ENCODE results near the gene TMEM52.

TMEM52 gene

GRCh38 chr1:1898246-1898933 lies 20.7 kb downstream of the TMEM52 start:
- Histone ChIP-seq H3K9ac (ENCODE audit: low read length) (no peak overlapping the region), H4K8ac (ENCODE audit: low read depth, low read length) (no peak overlapping the region), H3K4me1 (ENCODE audit: control insufficient read depth, low read depth, low read length) (peaks cover 8% of the 10 kb centered on the region), H3K27me3 (ENCODE audit: insufficient read depth, low read length, poor library complexity) (no peaks in the 10 kb centered on the region), H3K4me3 (ENCODE audit: low read length) (no peak overlapping the region), H3K79me1 (ENCODE audit: low read length) (no peaks in the 10 kb centered on the region), H2AK5ac (ENCODE audit: low read length) (no peak overlapping the region), H3K36me3 (ENCODE audit: control insufficient read depth, insufficient read depth, low read length) (no peaks in the 10 kb centered on the region), H4K5ac (ENCODE audit: low read length) (no peak overlapping the region), H3K27ac (ENCODE audit: low read depth, low read length) (no peak overlapping the region), H2BK120ac (ENCODE audit: low read depth, low read length) (no peak overlapping the region), H3K4ac (ENCODE audit: low read depth, low read length) (no peak overlapping the region), H3K4me2 (ENCODE audit: low read length) (no peak overlapping the region), H2BK15ac (replicated peaks; ENCODE audit: low read depth) (no peak overlapping the region), H3K79me2 (ENCODE audit: control insufficient read depth, insufficient read depth, low read length) (no peaks in the 10 kb centered on the region), H3K56ac (ENCODE audit: low read length) (no peak overlapping the region), H2BK5ac (ENCODE audit: low read length) (no peak overlapping the region), H3K23ac (ENCODE audit: low read length) (no peak overlapping the region), H3K18ac (ENCODE audit: low read length) (no peak overlapping the region)
- DNase-seq: no peak
- no CpG with 5 or more reads among the region's 6 CpGs for WGBS (ENCODE audit: extremely low coverage, insufficient coverage, low lambda C conversion rate)

GRCh38 chr1:1895456-1896336 lies 23.4 kb downstream of the TMEM52 start:
- no peak overlapping the region for H3K4ac ChIP-seq (ENCODE audit: low read depth, low read length)
- no peak overlapping the region for H3K18ac ChIP-seq (ENCODE audit: low read length)
- H3K27me3 ChIP-seq (ENCODE audit: insufficient read depth, low read length, poor library complexity): no peaks in the 10 kb centered on the region
- H3K79me2 ChIP-seq (ENCODE audit: control insufficient read depth, insufficient read depth, low read length): peaks cover under 1% of the 10 kb centered on the region
- no peak overlapping the region for H3K27ac ChIP-seq (ENCODE audit: low read depth, low read length)
- no CpG with 5 or more reads among the region's 14 CpGs for WGBS (ENCODE audit: extremely low coverage, insufficient coverage, low lambda C conversion rate)
- no peak overlapping the region for H2BK120ac ChIP-seq (ENCODE audit: low read depth, low read length)
- no peak overlapping the region for H3K23ac ChIP-seq (ENCODE audit: low read length)
- H3K36me3 ChIP-seq (ENCODE audit: control insufficient read depth, insufficient read depth, low read length): no peaks in the 10 kb centered on the region
- H2AK5ac ChIP-seq (ENCODE audit: low read length): no peak overlapping the region
- H4K5ac ChIP-seq (ENCODE audit: low read length): no peak overlapping the region
- H2BK5ac ChIP-seq (ENCODE audit: low read length): no peak overlapping the region
- H3K4me1 ChIP-seq (ENCODE audit: control insufficient read depth, low read depth, low read length): peaks cover 10% of the 10 kb centered on the region
- H3K9ac ChIP-seq (ENCODE audit: low read length): no peak overlapping the region
- H3K56ac ChIP-seq (ENCODE audit: low read length): no peak overlapping the region
- no peak overlapping the region for H3K4me3 ChIP-seq (ENCODE audit: low read length)
- H2BK15ac ChIP-seq (replicated peaks; ENCODE audit: low read depth): no peak overlapping the region
- H4K8ac ChIP-seq (ENCODE audit: low read depth, low read length): no peak overlapping the region
- no peak for DNase-seq
- peaks cover 2% of the 10 kb centered on the region for H3K79me1 ChIP-seq (ENCODE audit: low read length)
- no peak overlapping the region for H3K4me2 ChIP-seq (ENCODE audit: low read length)

- Histone ChIP-seq H2BK120ac (ENCODE audit: low read depth, low read length) (no peak overlapping the region), H3K9ac (ENCODE audit: low read length) (peak overlapping the region; percentile 33), H3K27ac (ENCODE audit: low read depth, low read length) (no peak overlapping the region), H3K56ac (ENCODE audit: low read length) (no peak overlapping the region), H3K23ac (ENCODE audit: low read length) (no peak overlapping the region), H2BK15ac (replicated peaks; ENCODE audit: low read depth) (no peak overlapping the region), H3K79me2 (ENCODE audit: control insufficient read depth, insufficient read depth, low read length) (peaks cover 5% of the 10 kb centered on the region), H4K8ac (ENCODE audit: low read depth, low read length) (no peak overlapping the region), H3K79me1 (ENCODE audit: low read length) (peaks cover 2% of the 10 kb centered on the region), H3K4ac (ENCODE audit: low read depth, low read length) (no peak overlapping the region), H3K4me2 (ENCODE audit: low read length) (no peak overlapping the region), H3K4me1 (ENCODE audit: control insufficient read depth, low read depth, low read length) (peaks cover 10% of the 10 kb centered on the region), H3K18ac (ENCODE audit: low read length) (no peak overlapping the region), H4K5ac (ENCODE audit: low read length) (no peak overlapping the region), H2AK5ac (ENCODE audit: low read length) (no peak overlapping the region), H3K4me3 (ENCODE audit: low read length) (no peak overlapping the region), H3K27me3 (ENCODE audit: insufficient read depth, low read length, poor library complexity) (no peaks in the 10 kb centered on the region), H2BK5ac (ENCODE audit: low read length) (no peak overlapping the region), H3K36me3 (ENCODE audit: control insufficient read depth, insufficient read depth, low read length) (no peaks in the 10 kb centered on the region)
- DNase-seq: no peak
- no CpG with 5 or more reads among the region's 10 CpGs for WGBS (ENCODE audit: extremely low coverage, insufficient coverage, low lambda C conversion rate)
Observed at GRCh38 chr1:1895060-1895418, 24.0 kb downstream of the TMEM52 start.

GRCh38 chr1:1894354-1895059 lies 24.6 kb downstream of the TMEM52 start:
- Histone ChIP-seq H2BK5ac (ENCODE audit: low read length) (no peak overlapping the region), H2BK15ac (replicated peaks; ENCODE audit: low read depth) (no peak overlapping the region), H3K23ac (ENCODE audit: low read length) (no peak overlapping the region), H3K79me2 (ENCODE audit: control insufficient read depth, insufficient read depth, low read length) (peaks cover 11% of the 10 kb centered on the region), H2AK5ac (ENCODE audit: low read length) (no peak overlapping the region), H4K5ac (ENCODE audit: low read length) (no peak overlapping the region), H4K8ac (ENCODE audit: low read depth, low read length) (no peak overlapping the region), H3K4ac (ENCODE audit: low read depth, low read length) (no peak overlapping the region), H2BK120ac (ENCODE audit: low read depth, low read length) (no peak overlapping the region), H3K18ac (ENCODE audit: low read length) (no peak overlapping the region), H3K36me3 (ENCODE audit: control insufficient read depth, insufficient read depth, low read length) (no peaks in the 10 kb centered on the region), H3K4me1 (ENCODE audit: control insufficient read depth, low read depth, low read length) (peaks cover 10% of the 10 kb centered on the region), H3K27me3 (ENCODE audit: insufficient read depth, low read length, poor library complexity) (no peaks in the 10 kb centered on the region), H3K9ac (ENCODE audit: low read length) (peak overlapping the region; percentile 33), H3K79me1 (ENCODE audit: low read length) (peaks cover 2% of the 10 kb centered on the region), H3K27ac (ENCODE audit: low read depth, low read length) (no peak overlapping the region), H3K4me2 (ENCODE audit: low read length) (no peak overlapping the region), H3K4me3 (ENCODE audit: low read length) (no peak overlapping the region), H3K56ac (ENCODE audit: low read length) (peak overlapping the region; percentile 12)
- no CpG with 5 or more reads among the region's 14 CpGs for WGBS (ENCODE audit: extremely low coverage, insufficient coverage, low lambda C conversion rate)
- no peak for DNase-seq

GRCh38 chr1:1893997-1894353 lies 25.1 kb downstream of the TMEM52 start:
- Histone ChIP-seq H2AK5ac (ENCODE audit: low read length) (no peak overlapping the region), H3K9ac (ENCODE audit: low read length) (peak overlapping the region; percentile 14), H3K79me2 (ENCODE audit: control insufficient read depth, insufficient read depth, low read length) (peaks cover 16% of the 10 kb centered on the region), H4K5ac (ENCODE audit: low read length) (no peak overlapping the region), H3K18ac (ENCODE audit: low read length) (no peak overlapping the region), H3K23ac (ENCODE audit: low read length) (peak overlapping the region; percentile 66), H3K36me3 (ENCODE audit: control insufficient read depth, insufficient read depth, low read length) (no peaks in the 10 kb centered on the region), H3K4ac (ENCODE audit: low read depth, low read length) (no peak overlapping the region), H4K8ac (ENCODE audit: low read depth, low read length) (no peak overlapping the region), H3K56ac (ENCODE audit: low read length) (no peak overlapping the region), H3K4me3 (ENCODE audit: low read length) (no peak overlapping the region), H2BK120ac (ENCODE audit: low read depth, low read length) (no peak overlapping the region), H2BK15ac (replicated peaks; ENCODE audit: low read depth) (no peak overlapping the region), H3K4me1 (ENCODE audit: control insufficient read depth, low read depth, low read length) (peaks cover 10% of the 10 kb centered on the region), H3K27ac (ENCODE audit: low read depth, low read length) (no peak overlapping the region), H2BK5ac (ENCODE audit: low read length) (no peak overlapping the region), H3K27me3 (ENCODE audit: insufficient read depth, low read length, poor library complexity) (no peaks in the 10 kb centered on the region), H3K4me2 (ENCODE audit: low read length) (no peak overlapping the region), H3K79me1 (ENCODE audit: low read length) (peaks cover 2% of the 10 kb centered on the region)
- no peak for DNase-seq
- WGBS (ENCODE audit: extremely low coverage, insufficient coverage, low lambda C conversion rate): no CpG with 5 or more reads among the region's 2 CpGs
